HG03108 (cell line): ENCODE results near the gene WNT2B.
A peak's percentile ranks its signal among the peaks of the same experiment; 100 is the strongest.

ENCODE experiments used
- ATAC-seq: cut with Tn5 transposase; IDR thresholded peaks from one replicate; pipeline ENCODE4 v1.9.1; 2021; ENCODE audit warnings: moderate library complexity; ENCODE audit not compliant: unreplicated experiment

The WNT2B gene

GRCh38 chr1:112504661-112505399, 3.9 kb upstream of the WNT2B start:
- no peak for ATAC-seq

DNA sequence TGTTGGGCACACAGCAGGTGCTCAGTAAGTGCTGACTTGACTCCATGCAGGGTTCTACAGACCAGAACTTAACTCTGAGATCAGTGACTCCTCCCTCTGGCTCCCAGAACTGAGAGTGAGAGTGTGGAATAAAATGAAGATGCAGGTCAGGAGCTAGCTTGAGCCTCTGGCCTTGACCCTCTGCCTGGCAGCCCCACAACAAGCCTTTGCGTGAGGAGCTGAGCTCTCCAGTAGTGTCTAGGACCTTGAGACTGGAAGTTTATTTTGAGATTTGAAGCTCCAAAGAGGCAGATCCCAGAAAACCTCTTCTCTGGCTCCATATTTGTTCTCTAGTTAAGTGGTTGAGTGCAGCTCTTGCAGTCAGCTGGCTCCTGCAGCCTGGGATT, 3.4 kb upstream of the WNT2B start:
- ATAC-seq, result no peak

GRCh38 chr1:112505878-112506277, 2.9 kb upstream of the WNT2B start:
- ATAC-seq, result no peak

GRCh38 chr1:112506306-112506705, 2.5 kb upstream of the WNT2B start:
- no peak for ATAC-seq

- ATAC-seq, result no peak
Observed at GRCh38 chr1:112506731-112507130, 2.0 kb upstream of the WNT2B start.

DNA sequence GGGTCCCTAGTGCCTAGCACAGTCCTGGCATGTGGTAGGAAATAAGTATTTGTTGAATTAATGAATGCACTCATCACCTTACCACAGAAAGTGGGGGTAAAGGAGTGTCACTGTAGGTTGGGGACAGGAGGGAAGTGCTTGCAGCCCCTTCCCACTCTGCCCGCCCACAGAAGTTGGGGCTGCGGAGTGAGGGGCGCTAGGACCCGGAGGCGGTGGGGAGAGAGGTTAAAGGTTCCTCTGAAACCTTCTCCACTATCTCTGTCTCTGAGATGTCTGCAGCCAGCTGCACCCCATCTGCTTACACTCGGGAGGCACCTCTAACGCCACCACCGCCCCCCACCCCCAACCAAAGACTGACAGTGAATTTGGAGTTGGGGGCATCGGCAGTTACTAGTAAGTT, 1.4 kb upstream of the WNT2B start:
- ATAC-seq, result no peak

GRCh38 chr1:112507921-112508277, 866 bp upstream of the WNT2B start:
- ATAC-seq, result no peak

GRCh38 chr1:112509005-112509659, 367 bp downstream of the WNT2B start:
- peak; percentile 14 for ATAC-seq

DNA sequence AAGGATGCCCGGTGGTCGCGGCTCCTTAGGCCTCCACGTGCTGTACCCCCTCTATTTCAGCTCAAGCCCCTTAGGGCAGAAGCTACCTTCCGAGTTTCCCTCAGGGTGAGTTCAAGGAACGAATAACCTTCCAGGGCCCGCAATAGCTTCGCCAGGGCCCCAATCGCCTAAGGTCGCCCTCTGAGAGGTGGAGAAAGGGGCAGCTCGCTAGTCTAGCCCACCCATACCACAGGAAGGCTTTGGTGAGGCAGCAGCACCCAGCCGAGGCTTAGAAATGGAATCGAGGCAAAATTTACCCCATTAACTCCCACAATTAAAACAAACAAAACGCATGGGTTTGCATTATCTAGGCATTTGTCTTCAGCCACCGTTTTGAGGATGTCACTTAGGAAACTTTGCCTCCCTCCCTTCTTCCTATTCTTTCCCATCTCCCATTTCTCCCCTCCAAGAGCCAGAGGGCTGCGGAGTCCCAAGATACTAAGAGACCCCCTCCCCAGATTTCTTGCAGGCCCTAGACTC, 954 bp downstream of the WNT2B start:
- no peak for ATAC-seq

DNA sequence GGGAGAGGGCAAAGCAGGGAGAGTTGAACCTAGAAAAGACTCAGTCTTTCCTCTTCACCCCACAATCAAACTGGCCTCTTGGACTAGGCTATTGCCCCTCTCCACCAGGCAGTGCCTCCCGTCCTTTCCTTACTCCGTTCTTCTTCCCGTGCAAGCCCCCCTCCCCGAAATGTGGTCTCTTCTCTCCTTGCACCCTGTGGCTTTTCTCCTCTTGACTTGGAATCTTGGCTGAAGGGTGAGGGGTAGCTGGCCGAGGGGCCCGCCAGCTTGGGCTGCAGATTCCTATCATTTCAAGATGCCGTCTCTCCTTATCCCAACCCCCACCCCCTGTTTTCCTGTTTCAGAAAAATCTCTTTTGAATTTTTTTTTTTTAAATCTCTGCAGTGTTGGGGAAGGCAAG, 1.6 kb downstream of the WNT2B start:
- no peak for ATAC-seq

DNA sequence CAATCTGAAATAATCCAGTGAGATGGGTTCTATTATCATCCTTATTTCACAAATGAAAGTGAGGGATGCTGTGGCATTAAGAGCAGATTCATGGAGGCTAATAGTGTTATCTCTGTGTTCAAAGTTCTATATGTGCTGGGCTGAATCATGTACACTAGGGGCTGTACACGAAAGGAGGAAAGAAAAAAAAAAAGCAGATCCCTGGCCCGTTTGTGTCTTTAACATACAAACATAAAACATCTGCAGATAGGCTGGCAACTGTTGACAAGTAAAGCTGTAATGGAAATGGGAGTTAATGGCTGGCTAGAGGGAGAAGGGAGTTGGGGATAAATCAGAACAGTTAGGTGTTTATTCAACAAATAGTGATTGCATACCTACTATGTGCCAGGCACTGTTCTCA, 3.1 kb downstream of the WNT2B start:
- ATAC-seq, result no peak

DNA sequence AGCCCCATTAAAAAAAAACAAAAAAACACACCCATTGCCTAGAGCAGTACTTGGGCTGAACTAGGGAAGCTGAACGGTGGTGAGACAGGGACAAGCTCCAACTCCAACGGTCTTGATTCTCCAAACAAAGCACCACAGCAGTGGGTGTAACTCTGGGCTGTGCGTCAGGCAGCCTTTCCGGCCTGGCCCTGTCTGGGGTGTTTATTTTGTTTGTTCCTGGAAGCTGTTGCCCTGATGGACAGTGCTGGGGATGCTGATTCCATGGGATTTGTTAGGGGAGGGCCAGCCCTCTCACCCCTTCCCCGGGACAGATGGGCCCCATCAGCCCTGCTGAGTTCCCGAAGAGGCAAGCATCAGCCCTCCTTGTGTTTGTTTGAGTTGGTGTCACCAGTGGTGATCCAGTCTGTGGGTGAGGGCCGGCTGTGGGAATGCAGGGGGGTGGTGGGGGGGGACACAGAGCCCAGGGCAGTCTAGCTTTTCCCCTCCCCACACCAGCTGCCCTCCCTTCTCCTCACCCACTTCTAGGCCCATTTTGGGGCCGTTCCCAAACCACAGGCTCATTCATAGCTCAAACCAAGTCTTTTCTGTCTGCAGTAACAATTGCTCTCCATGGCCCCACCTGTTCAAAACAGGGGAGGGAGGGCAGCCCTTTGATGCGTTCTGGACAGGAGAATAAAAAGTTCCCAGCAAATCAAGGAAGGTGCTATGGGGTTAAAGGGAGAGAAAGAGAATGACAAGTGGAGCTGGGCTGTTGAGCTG, 4.5 kb downstream of the WNT2B start:
- ATAC-seq, result no peak

GRCh38 chr1:112514901-112515300, 6.1 kb downstream of the WNT2B start:
- ATAC-seq, result no peak

DNA sequence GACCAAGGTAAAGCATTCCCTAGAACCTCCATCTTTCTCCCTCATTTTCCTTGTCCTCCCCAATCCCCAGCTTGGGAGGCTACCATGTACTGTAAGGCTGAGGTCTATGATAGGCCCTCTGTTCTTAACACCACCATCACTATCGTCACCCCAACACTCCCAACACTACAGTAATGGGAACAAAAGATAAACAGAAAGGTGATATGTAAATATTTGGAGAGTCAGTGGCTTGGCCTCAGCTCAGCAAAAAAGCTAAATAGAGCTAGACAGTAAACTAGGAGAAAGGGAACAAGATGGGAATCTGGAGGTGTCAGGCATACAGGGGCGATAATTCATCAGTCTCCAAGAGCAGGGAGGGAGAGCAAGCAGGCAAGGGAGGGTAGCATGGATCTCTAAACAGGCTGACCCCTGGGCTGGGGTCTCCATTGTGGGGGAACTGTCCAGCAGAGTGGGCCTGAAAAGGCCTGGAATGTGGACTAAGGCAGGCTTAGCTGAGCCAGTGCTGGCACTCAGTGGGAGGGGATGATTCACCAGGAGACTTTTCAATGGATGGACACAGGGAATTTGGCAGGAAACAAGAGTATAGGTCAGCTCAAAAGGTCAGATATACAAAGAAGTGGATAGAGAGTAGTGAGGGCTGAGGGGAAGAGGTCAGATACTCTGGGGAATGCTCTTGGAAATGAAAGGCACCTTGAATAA, 6.7 kb downstream of the WNT2B start:
- ATAC-seq, result no peak

- no peak for ATAC-seq
Observed at GRCh38 chr1:112516141-112516540, 7.4 kb downstream of the WNT2B start.

DNA sequence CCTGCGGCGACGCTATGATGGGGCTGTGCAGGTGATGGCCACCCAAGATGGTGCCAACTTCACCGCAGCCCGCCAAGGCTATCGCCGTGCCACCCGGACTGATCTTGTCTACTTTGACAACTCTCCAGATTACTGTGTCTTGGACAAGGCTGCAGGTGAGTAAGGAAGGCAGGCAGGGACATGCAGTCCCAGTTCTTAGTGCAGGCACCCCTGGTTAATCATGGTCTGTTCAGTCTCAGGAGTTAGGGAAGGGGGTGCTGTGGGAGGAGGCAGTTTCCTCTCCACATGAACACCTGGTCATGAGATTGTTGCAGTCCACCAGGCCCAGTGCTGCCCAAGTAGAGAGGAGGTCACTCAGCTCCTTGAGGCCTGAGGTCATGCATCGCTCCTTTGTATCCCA, 8.5 kb downstream of the WNT2B start:
- ATAC-seq, result no peak

DNA sequence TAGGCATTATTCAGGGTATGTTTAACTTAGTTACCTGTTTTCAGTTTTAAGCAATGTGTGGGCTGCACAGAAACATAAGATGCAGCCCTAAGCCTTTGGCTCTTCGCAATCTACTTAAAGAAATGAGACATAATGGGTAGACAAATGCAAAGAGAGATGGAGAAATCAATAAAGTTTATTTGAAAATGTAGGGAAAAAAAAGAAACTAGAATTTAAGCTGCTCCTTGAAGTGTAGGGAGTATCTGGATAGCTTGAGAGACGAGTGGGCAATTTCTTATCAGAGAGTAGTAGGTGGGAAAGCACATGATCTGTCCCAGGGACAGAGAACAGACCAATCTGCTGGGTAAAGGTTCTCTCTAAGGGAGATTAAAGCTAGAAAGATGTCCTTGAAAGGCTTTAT, 8.9 kb downstream of the WNT2B start:
- no peak for ATAC-seq

DNA sequence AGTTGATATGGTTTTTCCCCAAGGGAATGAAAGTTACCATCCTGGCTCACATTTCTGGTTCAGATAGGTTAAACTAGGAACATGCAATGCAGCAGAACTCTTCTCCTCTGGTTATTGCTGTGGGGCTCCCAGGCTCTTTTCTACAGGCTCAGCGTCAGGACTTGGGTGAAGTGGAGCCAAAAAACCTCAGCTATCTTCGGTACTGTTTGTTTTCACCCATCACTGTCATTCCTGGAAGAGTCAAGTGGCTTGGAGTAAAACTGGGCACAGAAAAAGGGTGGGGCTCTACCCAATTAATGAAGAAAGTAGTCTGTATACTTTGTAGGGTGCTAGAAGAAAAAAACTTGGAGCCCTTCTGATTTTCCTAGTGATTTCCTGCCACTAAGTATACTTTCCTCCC, 9.4 kb downstream of the WNT2B start:
- no peak for ATAC-seq

DNA sequence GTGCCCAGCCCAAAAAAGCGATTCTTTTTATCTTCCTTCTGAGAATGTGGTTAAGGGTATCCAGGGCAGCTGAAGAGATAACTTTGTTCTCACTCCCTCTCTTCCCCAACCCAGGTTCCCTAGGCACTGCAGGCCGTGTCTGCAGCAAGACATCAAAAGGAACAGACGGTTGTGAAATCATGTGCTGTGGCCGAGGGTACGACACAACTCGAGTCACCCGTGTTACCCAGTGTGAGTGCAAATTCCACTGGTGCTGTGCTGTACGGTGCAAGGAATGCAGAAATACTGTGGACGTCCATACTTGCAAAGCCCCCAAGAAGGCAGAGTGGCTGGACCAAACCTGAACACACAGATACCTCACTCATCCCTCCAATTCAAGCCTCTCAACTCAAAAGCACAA, 11.4 kb downstream of the WNT2B start:
- ATAC-seq, result no peak

DNA sequence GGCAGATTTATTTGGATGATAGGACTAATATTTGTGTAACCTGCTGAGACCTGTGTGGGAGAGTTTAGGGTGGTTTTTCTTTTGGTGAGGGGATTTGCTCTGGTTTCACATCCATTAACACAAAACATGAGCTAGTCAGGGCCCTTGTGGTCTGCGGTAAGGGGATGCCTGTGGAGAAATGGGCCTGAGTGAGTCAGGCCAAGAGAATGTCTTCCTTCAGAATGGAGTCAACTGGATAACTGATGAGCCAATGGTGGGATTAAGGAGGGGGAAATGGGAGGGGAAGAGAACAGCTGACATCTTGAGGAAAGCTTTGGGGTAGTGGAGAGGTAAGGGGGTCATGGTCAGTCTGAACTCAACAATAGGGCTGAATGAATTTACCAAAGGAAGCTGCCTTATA, 13.9 kb downstream of the WNT2B start:
- ATAC-seq, result no peak

DNA sequence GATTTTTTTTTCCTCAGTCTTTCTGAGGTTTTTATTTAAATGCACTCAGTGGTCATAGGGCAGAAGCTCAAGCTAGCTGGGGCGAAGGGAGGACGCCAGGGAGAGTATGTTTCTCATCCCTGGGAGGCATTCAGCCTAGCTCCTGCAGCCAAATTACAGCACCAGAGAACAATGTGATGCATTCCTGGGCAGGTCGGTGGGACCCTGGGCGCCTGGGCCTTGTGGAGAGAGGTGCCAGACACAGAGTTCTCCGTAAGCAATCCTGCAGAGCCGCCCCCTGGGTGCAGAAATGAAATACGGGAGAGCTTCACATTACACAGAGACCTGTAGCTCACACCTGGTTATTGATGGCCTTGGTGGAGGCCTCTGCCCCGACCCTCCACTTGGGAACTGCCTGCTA, 15.5 kb downstream of the WNT2B start:
- no peak for ATAC-seq
